Lower lobe of right lung (tissue), 2 donors: ENCODE measurements around the gene IMMP2L. TPM values are rescaled to one million over a fixed set of nuclear protein-coding genes. Genes with fewer than 3 reads are reported as not detected.

ENCODE experiments used
- ATAC-seq, 2 donors: fragments of 200-7000 bp; cut with Tn5 transposase; one replicate each; pipeline ENCODE4 v1.9.1; 2020 to 2022; ENCODE audit warnings: mild to moderate bottlenecking in 2 of 2, moderate library complexity in 2 of 2
- DNase-seq: peaks from one replicate; pipeline ENCODE4 v3.0.0-alpha.2; 2020
- H3K27ac ChIP-seq: fragments of 200-600 bp; one replicate; pipeline ENCODE4 v1.8.0; 2022
- H3K27me3 ChIP-seq: fragments of 200-600 bp; one replicate; pipeline ENCODE4 v1.8.0; 2022; ENCODE audit warnings: low read depth
- H3K36me3 ChIP-seq: fragments of 200-600 bp; one replicate; pipeline ENCODE4 v1.8.0; 2022; ENCODE audit warnings: mild to moderate bottlenecking
- H3K4me1 ChIP-seq: fragments of 200-600 bp; one replicate; pipeline ENCODE4 v1.8.0; 2022
- H3K4me3 ChIP-seq: fragments of 200-600 bp; one replicate; pipeline ENCODE4 v1.8.0; 2022; ENCODE audit warnings: mild to moderate bottlenecking
- H3K9me3 ChIP-seq: fragments of 200-600 bp; one replicate; pipeline ENCODE4 v1.8.0; 2022
- CTCF ChIP-seq: fragments of 200-600 bp; IDR thresholded peaks from one replicate; pipeline ENCODE4 v1.8.0; 2022; ENCODE audit warnings: antibody characterized with exemption, mild to moderate bottlenecking
- intact Hi-C: fragments of 100-400 bp; cut with DNase I; formaldehyde crosslinking; loops from one replicate; pipeline ENCODE4 v1.11.0; 2022
- total RNA-seq: library from RNA; stranded (reverse); fragmentation: NEBNext Ultra II Directional; extraction: Animal tissue kit (Norgen Biotek cat#: 25700); gene quantifications from one replicate; pipeline ENCODE4 v1.2.1, GENCODE V29; 2021
- donor health status: DM: no; HTN: yes; CAD: no; lungs with severe emphysema.

The IMMP2L gene
- total RNA-seq, 1 donor from 2014 or later: 14.7 TPM

GRCh38 chr7:111343017-111343416 is 219.3 kb downstream of the IMMP2L start:
- intact Hi-C loops: no loop called here

GRCh38 chr7:111339006-111339405 is 223.3 kb downstream of the IMMP2L start:
- no peaks in the 10 kb centered on the region for H3K27me3 ChIP-seq
- H3K27ac ChIP-seq: no peak overlapping the region
- H3K9me3 ChIP-seq: peaks cover 17% of the 10 kb centered on the region
- DNase-seq: no peak
- TF ChIP-seq CTCF: no peak
- intact Hi-C loops: no loop called here
- ATAC-seq: no peak
- H3K4me3 ChIP-seq: no peak overlapping the region
- H3K36me3 ChIP-seq: no peaks in the 10 kb centered on the region
- H3K4me1 ChIP-seq: no peaks in the 10 kb centered on the region

More at GRCh38 chr7:111343017-111343416, 219.3 kb downstream of the IMMP2L start:
- DNase-seq (no peak), ATAC-seq (no peak)
- Histone ChIP-seq H3K27ac (no peak overlapping the region), H3K4me3 (no peak overlapping the region), H3K9me3 (peaks cover 22% of the 10 kb centered on the region), H3K4me1 (no peaks in the 10 kb centered on the region), H3K36me3 (no peaks in the 10 kb centered on the region), H3K27me3 (no peaks in the 10 kb centered on the region)
- no peak for TF ChIP-seq CTCF

GRCh38 chr7:111333010-111333409 is 229.3 kb downstream of the IMMP2L start:
- ATAC-seq (no peak), DNase-seq (no peak)
- no peak for TF ChIP-seq CTCF
- intact Hi-C loops: no loop called here
- H3K9me3 ChIP-seq: no peaks in the 10 kb centered on the region
- no peaks in the 10 kb centered on the region for H3K4me1 ChIP-seq
- H3K27ac ChIP-seq: no peak overlapping the region
- H3K27me3 ChIP-seq: no peaks in the 10 kb centered on the region
- no peaks in the 10 kb centered on the region for H3K36me3 ChIP-seq
- no peak overlapping the region for H3K4me3 ChIP-seq

GRCh38 chr7:111330235-111330523 is 232.1 kb downstream of the IMMP2L start:
- H3K36me3 ChIP-seq: no peaks in the 10 kb centered on the region
- H3K27me3 ChIP-seq: no peaks in the 10 kb centered on the region
- H3K4me1 ChIP-seq: no peaks in the 10 kb centered on the region
- no peak for ATAC-seq
- no peak for TF ChIP-seq CTCF
- H3K4me3 ChIP-seq: no peak overlapping the region
- H3K9me3 ChIP-seq: no peaks in the 10 kb centered on the region
- intact Hi-C loops: no loop called here
- DNase-seq: no peak
- H3K27ac ChIP-seq: no peak overlapping the region

GRCh38 chr7:111329367-111330234 is 232.7 kb downstream of the IMMP2L start:
- Histone ChIP-seq H3K27ac (no peak overlapping the region), H3K9me3 (no peaks in the 10 kb centered on the region), H3K4me3 (no peak overlapping the region), H3K27me3 (no peaks in the 10 kb centered on the region), H3K36me3 (no peaks in the 10 kb centered on the region), H3K4me1 (no peaks in the 10 kb centered on the region)
- intact Hi-C loops: no loop called here
- no peak for TF ChIP-seq CTCF
- ATAC-seq: no peak
- no peak for DNase-seq
